Right lobe of liver (tissue), 4 donors: ENCODE data around the gene ACOT4.

Experiments
- CTCF ChIP-seq, 4 donors: fragments of 200-600 bp in 3 of 4; fragments of 450-650 bp in 1 of 4; IDR thresholded peaks; one replicate each; pipeline versions ENCODE4 v1.5.1 to v1.8.0; 2016 to 2022; ENCODE audit warnings: antibody characterized with exemption in 4 of 4, mild to moderate bottlenecking in 2 of 4
- POLR2A ChIP-seq: fragments of 450-650 bp; IDR thresholded peaks from one replicate; pipeline ENCODE4 v1.6.1; 2017; ENCODE audit warnings: antibody characterized with exemption, mild to moderate bottlenecking
- donor health status: DM: no; HTN: no; CAD: no.
- donor health status: DM: no; HTN: no; CAD: no.
- donor health status: DM: no; HTN: yes; CAD: no.

GRCh38 chr14:73588695-73589094 lies 3.0 kb upstream of the ACOT4 start:
- TF ChIP-seq CTCF (IDR thresholded peaks at IDR 0.05) = no peak
- no peak for TF ChIP-seq POLR2A
